Peyer's patch (tissue), 4 donors: ENCODE data around the gene OR52L1. TPM values are rescaled to one million over a fixed set of nuclear protein-coding genes. Genes with fewer than 3 reads are reported as not detected.

Experiments used
- DNase-seq, 3 donors: peaks; one replicate each; pipeline ENCODE4 v3.0.0-alpha.2; 2017 to 2019
- H3K27ac ChIP-seq, 4 donors: fragments of 200-600 bp; sonication (generic); one replicate each; pipeline ENCODE4 v1.5.1; 2016 to 2019
- H3K27me3 ChIP-seq, 2 donors: fragments of 200-600 bp; sonication (generic); one replicate each; pipeline ENCODE4 v1.5.1; 2019
- H3K36me3 ChIP-seq, 3 donors: fragments of 200-600 bp; sonication (generic); one replicate each; pipeline ENCODE4 v1.5.1; 2016 to 2019
- H3K4me1 ChIP-seq, 4 donors: fragments of 200-600 bp; sonication (generic); one replicate each; pipeline ENCODE4 v1.5.1; 2016 to 2019
- H3K4me3 ChIP-seq, 4 donors: fragments of 200-600 bp; sonication (generic); 1 replicate in 3 of 4; 2 replicates in 1 of 4; pipeline ENCODE4 v1.5.1; 2016 to 2019; ENCODE audit warnings: mild to moderate bottlenecking in 1 of 4
- H3K9me3 ChIP-seq, 4 donors: fragments of 200-600 bp; sonication (generic); one replicate each; pipeline ENCODE4 v1.5.1; 2016 to 2019; ENCODE audit warnings: mild to moderate bottlenecking in 1 of 4
- POLR2A ChIP-seq, 2 donors: fragments of 450-650 bp; IDR thresholded peaks; one replicate each; pipeline ENCODE4 v1.5.1; 2017; ENCODE audit warnings: antibody characterized with exemption in 2 of 2, mild to moderate bottlenecking in 2 of 2, moderate library complexity in 2 of 2
- total RNA-seq, 4 donors: library from RNA; depleted of rRNA; stranded (reverse); fragments of >200 nt; gene quantifications; one replicate each; pipeline ENCODE4 v1.1.0, GENCODE V29; 2016
- TF ChIP-seq, protein P1 (sequence below), 6 experiments: fragments of 450-650 bp in 4 of 6; fragments of 200-600 bp in 2 of 6; sonication (generic) in 1 of 6; IDR thresholded peaks; one replicate each; pipeline ENCODE4 v1.5.1; 2017 to 2019; ENCODE audit warnings: antibody characterized with exemption in 6 of 6, mild to moderate bottlenecking in 3 of 6, moderate library complexity in 1 of 6

Gene OR52L1
- total RNA-seq, 4 donors from 2014 or later = not detected

- H3K4me3 ChIP-seq = no peak overlapping the region
- no peaks in the 10 kb centered on the region for H3K36me3 ChIP-seq
- no peak overlapping the region for H3K27ac ChIP-seq
- TF ChIP-seq, protein P1, sequence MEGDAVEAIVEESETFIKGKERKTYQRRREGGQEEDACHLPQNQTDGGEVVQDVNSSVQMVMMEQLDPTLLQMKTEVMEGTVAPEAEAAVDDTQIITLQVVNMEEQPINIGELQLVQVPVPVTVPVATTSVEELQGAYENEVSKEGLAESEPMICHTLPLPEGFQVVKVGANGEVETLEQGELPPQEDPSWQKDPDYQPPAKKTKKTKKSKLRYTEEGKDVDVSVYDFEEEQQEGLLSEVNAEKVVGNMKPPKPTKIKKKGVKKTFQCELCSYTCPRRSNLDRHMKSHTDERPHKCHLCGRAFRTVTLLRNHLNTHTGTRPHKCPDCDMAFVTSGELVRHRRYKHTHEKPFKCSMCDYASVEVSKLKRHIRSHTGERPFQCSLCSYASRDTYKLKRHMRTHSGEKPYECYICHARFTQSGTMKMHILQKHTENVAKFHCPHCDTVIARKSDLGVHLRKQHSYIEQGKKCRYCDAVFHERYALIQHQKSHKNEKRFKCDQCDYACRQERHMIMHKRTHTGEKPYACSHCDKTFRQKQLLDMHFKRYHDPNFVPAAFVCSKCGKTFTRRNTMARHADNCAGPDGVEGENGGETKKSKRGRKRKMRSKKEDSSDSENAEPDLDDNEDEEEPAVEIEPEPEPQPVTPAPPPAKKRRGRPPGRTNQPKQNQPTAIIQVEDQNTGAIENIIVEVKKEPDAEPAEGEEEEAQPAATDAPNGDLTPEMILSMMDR (IDR thresholded peaks at IDR 0.05) = no peak
- no peak for TF ChIP-seq POLR2A (IDR thresholded peaks at IDR 0.05)
- H3K4me1 ChIP-seq = no peaks in the 10 kb centered on the region
- H3K27me3 ChIP-seq = no peaks in the 10 kb centered on the region
- DNase-seq = no peak
- no peaks in the 10 kb centered on the region for H3K9me3 ChIP-seq
These were observed 8.0 kb upstream of the OR52L1 start for GRCh38 chr11:5994791-5995190.

DNA sequence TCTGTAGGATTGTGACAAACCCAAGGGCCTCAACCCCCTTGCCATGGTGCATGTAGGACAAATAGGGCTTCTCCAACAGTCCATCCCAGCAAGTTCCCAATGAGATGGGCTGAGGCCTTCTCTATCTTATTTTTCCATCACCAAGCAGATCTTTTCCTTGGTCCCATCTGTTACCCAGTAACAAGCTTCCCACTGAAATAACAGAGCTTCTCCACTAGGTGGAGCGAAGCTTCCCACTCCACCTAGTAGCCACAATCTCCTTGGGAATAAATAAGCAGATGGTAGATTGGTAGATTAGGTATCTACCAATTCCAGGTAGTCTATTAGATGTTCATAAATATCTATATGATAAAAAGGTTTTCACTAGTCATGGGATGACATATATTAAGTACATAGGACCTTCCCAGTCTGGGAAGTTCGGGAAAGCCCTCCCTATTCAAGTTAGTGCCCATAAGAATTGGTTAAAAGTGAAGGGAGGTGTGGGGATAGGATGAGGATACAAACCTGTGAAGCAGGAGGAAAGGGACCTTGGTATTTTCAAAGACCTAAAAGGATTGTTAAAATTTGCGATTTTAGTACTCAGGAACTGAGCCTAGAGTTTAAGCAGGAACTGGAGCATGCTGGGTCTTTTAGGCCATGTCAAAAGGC lies 5.9 kb upstream of the OR52L1 start:
- no peak for TF ChIP-seq POLR2A (IDR thresholded peaks at IDR 0.05)
- TF ChIP-seq, protein P1 (IDR thresholded peaks at IDR 0.05) = peak in 3 of 6 experiments; percentile 46 to 55 (median 51)
- DNase-seq = no peak

GRCh38 chr11:5992150-5992549 lies 5.4 kb upstream of the OR52L1 start:
- no peaks in the 10 kb centered on the region for H3K27me3 ChIP-seq

More for the DNA sequence above, 5.9 kb upstream of the OR52L1 start:
- Histone ChIP-seq H3K27ac (no peak overlapping the region), H3K4me1 (no peaks in the 10 kb centered on the region), H3K9me3 (no peaks in the 10 kb centered on the region), H3K36me3 (no peaks in the 10 kb centered on the region), H3K27me3 (no peaks in the 10 kb centered on the region), H3K4me3 (no peak overlapping the region)

DNA sequence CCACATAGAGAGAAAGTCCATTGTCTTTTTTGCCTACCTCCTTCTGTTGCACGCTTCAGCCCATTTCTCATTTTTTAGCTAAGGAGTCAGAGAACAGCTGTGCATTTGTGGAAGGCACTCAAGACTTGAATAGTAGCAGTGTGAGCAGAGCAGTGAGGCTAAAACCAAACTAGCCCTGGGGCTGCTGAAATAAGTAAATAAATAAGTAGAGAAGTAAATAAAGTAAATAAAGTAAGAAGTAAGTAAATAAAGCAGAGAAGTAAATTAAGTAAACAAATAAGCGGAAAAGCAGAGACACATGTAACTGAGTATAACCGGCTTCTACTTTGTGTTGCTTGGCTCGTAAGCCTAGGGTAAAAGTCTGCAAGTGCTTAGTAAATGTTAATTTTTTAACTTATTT lies 2.4 kb upstream of the OR52L1 start:
- Histone ChIP-seq H3K4me3 (no peak overlapping the region), H3K36me3 (no peaks in the 10 kb centered on the region), H3K27ac (no peak overlapping the region)

More at GRCh38 chr11:5992150-5992549, 5.4 kb upstream of the OR52L1 start:
- DNase-seq = no peak
- Histone ChIP-seq H3K36me3 (no peaks in the 10 kb centered on the region), H3K4me3 (no peak overlapping the region), H3K9me3 (no peaks in the 10 kb centered on the region), H3K4me1 (no peaks in the 10 kb centered on the region), H3K27ac (no peak overlapping the region)
- no peak for TF ChIP-seq POLR2A (IDR thresholded peaks at IDR 0.05)
- TF ChIP-seq, protein P1 (IDR thresholded peaks at IDR 0.05) = no peak

GRCh38 chr11:5983443-5983842 lies 3.3 kb downstream of the OR52L1 start:
- Histone ChIP-seq H3K36me3 (no peaks in the 10 kb centered on the region), H3K27ac (no peak overlapping the region), H3K27me3 (no peaks in the 10 kb centered on the region), H3K9me3 (no peaks in the 10 kb centered on the region), H3K4me3 (no peak overlapping the region), H3K4me1 (no peaks in the 10 kb centered on the region)
- no peak for DNase-seq
- no peak for TF ChIP-seq POLR2A (IDR thresholded peaks at IDR 0.05)
- TF ChIP-seq, protein P1 (IDR thresholded peaks at IDR 0.05) = no peak

More for the DNA sequence above, 2.4 kb upstream of the OR52L1 start:
- no peaks in the 10 kb centered on the region for H3K27me3 ChIP-seq
- no peaks in the 10 kb centered on the region for H3K4me1 ChIP-seq
- TF ChIP-seq, protein P1 (IDR thresholded peaks at IDR 0.05) = no peak
- no peaks in the 10 kb centered on the region for H3K9me3 ChIP-seq
- no peak for DNase-seq
